A549 (cell line): ENCODE results near the gene PSMA7. TPM values are rescaled to one million over a fixed set of nuclear protein-coding genes. Genes with fewer than 3 reads are reported as not detected.

Experiments
- ATAC-seq, 2 experiments: fragments of 200-7000 bp in 1 of 2; fragments of >200 bp in 1 of 2; cut with Nextera tagmentation in 1 of 2; cut with Tn5 transposase in 1 of 2; 3 replicates each; pipeline versions ENCODE4 v1.8.0 to v1.9.1; 2018 to 2020; ENCODE audit warnings: mild to moderate bottlenecking in 1 of 2, moderate library complexity in 1 of 2
- CTCF ChIA-PET: fragments of 300-600 bp; sonication (Branson Sonifier 250); formaldehyde crosslinking; extraction: SDS; loops from one replicate; lab custom pipeline; 2021; ENCODE audit warnings: antibody characterized with exemption, inconsistent platforms; lab: Yijun Ruan, JAX
- POLR2A ChIA-PET: fragments of 350-600 bp; formaldehyde crosslinking; extraction: SDS; loops from one replicate; lab custom pipeline; 2021; ENCODE audit warnings: antibody characterized with exemption, inconsistent platforms; lab: Yijun Ruan, JAX
- DNase-seq, 2 experiments: peaks; one replicate each; pipeline versions ENCODE4 v3.0.0 to v3.0.0-alpha.2; 2011 to 2016; ENCODE audit warnings: low read depth in 1 of 2, low spot score in 1 of 2
- FAIRE-seq: peaks from 2 replicates; lab custom pipeline; 2011; peaks lifted over from hg19 to GRCh38; lab: Jason Lieb, UNC
- H3K27ac ChIP-seq, 2 experiments: fragments of >200 bp; sonication (Bioruptor Twin); formaldehyde crosslinking; 3 replicates each; pipeline ENCODE4 v1.5.1; 2016 to 2017
- H3K4me1 ChIP-seq: fragments of >200 bp; sonication (Bioruptor Twin); formaldehyde crosslinking; 3 replicates; pipeline ENCODE4 v1.6.1; 2016
- H3K4me2 ChIP-seq: fragments of >200 bp; sonication (Bioruptor Twin); formaldehyde crosslinking; 3 replicates; pipeline ENCODE4 v1.6.1; 2016
- H3K4me3 ChIP-seq: fragments of >200 bp; sonication (Bioruptor Twin); formaldehyde crosslinking; 3 replicates; pipeline ENCODE4 v1.5.1; 2016
- H3K9me3 ChIP-seq: fragments of >200 bp; sonication (Bioruptor Twin); formaldehyde crosslinking; 3 replicates; pipeline ENCODE4 v1.6.1; 2016
- CBX2 ChIP-seq: fragments of 200-600 bp; sonication (generic); IDR thresholded peaks from 2 replicates; pipeline ENCODE4 v1.6.1; 2016; ENCODE audit warnings: low read depth, mild to moderate bottlenecking, borderline replicate concordance
- CBX8 ChIP-seq: fragments of 200-600 bp; sonication (generic); IDR thresholded peaks from 2 replicates; pipeline ENCODE4 v1.6.1; 2016
- CEBPB ChIP-seq, 2 experiments: fragments of >200 bp in 1 of 2; sonication (Bioruptor Twin) in 1 of 2; formaldehyde crosslinking in 1 of 2; IDR thresholded peaks; 2 replicates each; pipeline ENCODE4 v1.6.1; 2012 to 2016
- CHD2 ChIP-seq: fragments of 150-350 bp; IDR thresholded peaks from 2 replicates; pipeline ENCODE4 v1.6.1; 2014; ENCODE audit warnings: low read length; ENCODE audit not compliant: partially characterized antibody
- CTCF ChIP-seq: fragments of >200 bp; sonication (Bioruptor Twin); formaldehyde crosslinking; IDR thresholded peaks from 3 replicates; pipeline ENCODE4 v1.5.1; 2016
- FOXS1 ChIP-seq: fragments of 250-450 bp; sonication (Bioruptor Pico); IDR thresholded peaks from 2 replicates; pipeline ENCODE4 v1.5.0; 2020; ENCODE audit warnings: mild to moderate bottlenecking, moderate library complexity
- HDAC2 ChIP-seq: fragments of 200-600 bp; sonication (generic); IDR thresholded peaks from 2 replicates; pipeline ENCODE4 v1.6.1; 2016
- HEYL ChIP-seq: fragments of 250-450 bp; sonication (Bioruptor Pico); IDR thresholded peaks from 2 replicates; pipeline ENCODE4 v1.8.0; 2021; ENCODE audit warnings: mild to moderate bottlenecking, moderate library complexity
- HOXB5 ChIP-seq: fragments of 250-450 bp; sonication (Bioruptor Pico); IDR thresholded peaks from 2 replicates; pipeline ENCODE4 v1.5.0; 2020; ENCODE audit warnings: mild to moderate bottlenecking, moderate library complexity
- JUNB ChIP-seq: fragments of >200 bp; sonication (Bioruptor Twin); formaldehyde crosslinking; IDR thresholded peaks from 2 replicates; pipeline ENCODE4 v1.6.1; 2016
- KDM1A ChIP-seq: fragments of 200-600 bp; sonication (generic); IDR thresholded peaks from 2 replicates; pipeline ENCODE4 v1.6.1; 2016; ENCODE audit warnings: low read depth, mild to moderate bottlenecking
- KDM5A ChIP-seq: fragments of 200-600 bp; sonication (generic); IDR thresholded peaks from 2 replicates; pipeline ENCODE4 v1.6.1; 2016; ENCODE audit warnings: antibody characterized with exemption, mild to moderate bottlenecking
- MAFK ChIP-seq: fragments of 450-650 bp; IDR thresholded peaks from 2 replicates; pipeline ENCODE4 v1.6.1; 2014; ENCODE audit not compliant: partially characterized antibody
- NPAS2 ChIP-seq: fragments of 250-450 bp; sonication (Bioruptor Pico); IDR thresholded peaks from 2 replicates; pipeline ENCODE4 v1.8.0; 2022; ENCODE audit warnings: mild to moderate bottlenecking, moderate library complexity, borderline replicate concordance
- NR3C1 ChIP-seq: fragments of >200 bp; sonication (Bioruptor Twin); formaldehyde crosslinking; IDR thresholded peaks from 3 replicates; pipeline ENCODE4 v1.6.1; 2017
- POLR2A ChIP-seq: IDR thresholded peaks from 2 replicates; pipeline ENCODE4 v1.6.1; 2012; ENCODE audit warnings: mild to moderate bottlenecking, low read length
- POLR2AphosphoS2 ChIP-seq: conservative IDR thresholded peaks from 2 replicates; pipeline ENCODE4 v1.6.1; 2012; ENCODE audit warnings: low read length, improper control_type of control experiment, inconsistent platforms
- RFX5 ChIP-seq: fragments of 450-650 bp; IDR thresholded peaks from 2 replicates; pipeline ENCODE4 v1.7.1; 2014; ENCODE audit warnings: antibody characterized with exemption, mild to moderate bottlenecking, moderate library complexity
- USF2 ChIP-seq: fragments of 450-650 bp; IDR thresholded peaks from 2 replicates; pipeline ENCODE4 v1.6.1; 2014; ENCODE audit warnings: antibody characterized with exemption
- ZNF302 ChIP-seq: fragments of 250-450 bp; sonication (Bioruptor Pico); IDR thresholded peaks from 2 replicates; pipeline ENCODE4 v1.9.0; 2021; ENCODE audit warnings: inconsistent platforms, mild to moderate bottlenecking, moderate library complexity
- WGBS: methylation state at CpG from one replicate; pipeline ENCODE4 v1.1.6; 2017; ENCODE audit errors: missing lambda C conversion rate; 5-methylcytosine and 5-hydroxymethylcytosine counted together
- polyA plus RNA-seq, 4 experiments: library from polyadenylated mRNA; depleted of rRNA in 3 of 4; stranded (reverse); fragments of >200 nt; fragmentation: RNase III in 1 of 4; extraction: RNeasy Plus Mini Kit Qiagen cat#74134 plus additional on column Dnase treatment in 1 of 4; gene quantifications; 2 replicates in 3 of 4; 3 replicates in 1 of 4; pipeline ENCODE4 v1.2.3, GENCODE V29; 2011 to 2017
- TF ChIP-seq, protein P1 (sequence below): fragments of >200 bp; sonication (Bioruptor Twin); formaldehyde crosslinking; IDR thresholded peaks from 3 replicates; pipeline ENCODE4 v1.6.1; 2016
- TF ChIP-seq, protein P2 (sequence below): fragments of >200 bp; sonication (Bioruptor Twin); formaldehyde crosslinking; IDR thresholded peaks from 2 replicates; pipeline ENCODE4 v1.6.1; 2016
- TF ChIP-seq, protein P3 (sequence below): IDR thresholded peaks from 2 replicates; pipeline ENCODE4 v1.6.1; 2012

PSMA7 gene
- polyA plus RNA-seq, 2 of the 4 experiments (the other 2 are of a cell fraction): 511 to 562 TPM

- Histone ChIP-seq H3K4me1 (peaks cover 2% of the 10 kb centered on the region; the same call in 2 of the 3 replicates), H3K27ac (no peak overlapping the region), H3K9me3 (peaks cover 23% of the 10 kb centered on the region), H3K4me2 (no peak overlapping the region), H3K4me3 (no peak overlapping the region)
- POLR2A ChIA-PET: no interaction called here
- TF ChIP-seq MAFK (no peak), CBX2 (no peak), HOXB5 (CRISPR knock-in tag) (no peak), RFX5 (no peak), POLR2AphosphoS2 (no peak), USF2 (no peak), POLR2A (no peak), HEYL (CRISPR knock-in tag) (no peak), CTCF (no peak), KDM1A (no peak), FOXS1 (CRISPR knock-in tag) (no peak)
- TF ChIP-seq, protein P1, sequence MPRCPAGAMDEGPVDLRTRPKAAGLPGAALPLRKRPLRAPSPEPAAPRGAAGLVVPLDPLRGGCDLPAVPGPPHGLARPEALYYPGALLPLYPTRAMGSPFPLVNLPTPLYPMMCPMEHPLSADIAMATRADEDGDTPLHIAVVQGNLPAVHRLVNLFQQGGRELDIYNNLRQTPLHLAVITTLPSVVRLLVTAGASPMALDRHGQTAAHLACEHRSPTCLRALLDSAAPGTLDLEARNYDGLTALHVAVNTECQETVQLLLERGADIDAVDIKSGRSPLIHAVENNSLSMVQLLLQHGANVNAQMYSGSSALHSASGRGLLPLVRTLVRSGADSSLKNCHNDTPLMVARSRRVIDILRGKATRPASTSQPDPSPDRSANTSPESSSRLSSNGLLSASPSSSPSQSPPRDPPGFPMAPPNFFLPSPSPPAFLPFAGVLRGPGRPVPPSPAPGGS: no peak
- TF ChIP-seq, all 56 proteins: peak for 0
- ATAC-seq (no peak), FAIRE-seq (no peak), DNase-seq (no peak)
- CTCF ChIA-PET: interaction anchor here (0.9 to 3.9 kb wide), 7 partner anchors 11 to 107 kb away, joined by 3 to 15 read pairs (median 3); no protein-coding TSS in a partner anchor
- WGBS: 29% methylated on average over 13 of the region's 21 CpGs
Measured at GRCh38 chr20:62118113-62119043, 24.8 kb downstream of the PSMA7 start.

- 65% methylated on average over 7 of the region's 15 CpGs for WGBS
- CTCF ChIA-PET: interaction anchor here (1.3 to 3.9 kb wide), 4 partner anchors 17 to 106 kb away, joined by 3 to 15 read pairs (median 6); no protein-coding TSS in a partner anchor
- no peak for DNase-seq
- TF ChIP-seq CBX8 (no peak), CEBPB (IDR thresholded peaks at IDR 0.05) (no peak), USF2 (no peak), HEYL (CRISPR knock-in tag) (no peak), NR3C1 (no peak), HDAC2 (no peak), NPAS2 (CRISPR knock-in tag) (no peak), CBX2 (no peak), CTCF (no peak), CHD2 (no peak), ZNF302 (CRISPR knock-in tag) (no peak), KDM5A (no peak), JUNB (no peak)
- TF ChIP-seq, protein P2, sequence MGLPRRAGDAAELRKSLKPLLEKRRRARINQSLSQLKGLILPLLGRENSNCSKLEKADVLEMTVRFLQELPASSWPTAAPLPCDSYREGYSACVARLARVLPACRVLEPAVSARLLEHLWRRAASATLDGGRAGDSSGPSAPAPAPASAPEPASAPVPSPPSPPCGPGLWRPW: no peak
- TF ChIP-seq, protein P3, sequence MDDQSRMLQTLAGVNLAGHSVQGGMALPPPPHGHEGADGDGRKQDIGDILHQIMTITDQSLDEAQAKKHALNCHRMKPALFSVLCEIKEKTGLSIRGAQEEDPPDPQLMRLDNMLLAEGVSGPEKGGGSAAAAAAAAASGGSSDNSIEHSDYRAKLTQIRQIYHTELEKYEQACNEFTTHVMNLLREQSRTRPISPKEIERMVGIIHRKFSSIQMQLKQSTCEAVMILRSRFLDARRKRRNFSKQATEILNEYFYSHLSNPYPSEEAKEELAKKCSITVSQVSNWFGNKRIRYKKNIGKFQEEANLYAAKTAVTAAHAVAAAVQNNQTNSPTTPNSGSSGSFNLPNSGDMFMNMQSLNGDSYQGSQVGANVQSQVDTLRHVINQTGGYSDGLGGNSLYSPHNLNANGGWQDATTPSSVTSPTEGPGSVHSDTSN: no peak
- no peak overlapping the region for H3K4me3 ChIP-seq
- FAIRE-seq: no peak
- no peak overlapping the region for H3K27ac ChIP-seq
- H3K9me3 ChIP-seq: peaks cover 31% of the 10 kb centered on the region
- ATAC-seq: no peak
- no peaks in the 10 kb centered on the region for H3K4me1 ChIP-seq
- POLR2A ChIA-PET: no interaction called here
- H3K4me2 ChIP-seq: no peak overlapping the region
Measured at GRCh38 chr20:62117658-62118057, 25.5 kb downstream of the PSMA7 start.
